Neural progenitor cell (in vitro differentiated cells): ENCODE data around the gene OGG1. TPM values are rescaled to one million over a fixed set of nuclear protein-coding genes. Genes with fewer than 3 reads are reported as not detected.

Experiments
- DNase-seq: peaks from one replicate; pipeline ENCODE4 v3.0.0-alpha.2; 2016; ENCODE audit warnings: low spot score
- H2AFZ ChIP-seq: fragments of 200-600 bp; sonication (generic); replicated peaks from 2 replicates; pipeline ENCODE4 v1.6.1; 2016; ENCODE audit warnings: antibody characterized with exemption
- H3F3A ChIP-seq: fragments of 200-600 bp; sonication (generic); 2 replicates; pipeline ENCODE4 v1.6.1; 2016; ENCODE audit warnings: antibody characterized with exemption, low read depth
- H3K27ac ChIP-seq: fragments of 200-600 bp; sonication (generic); 2 replicates; pipeline ENCODE4 v1.5.1; 2016; ENCODE audit warnings: mild to moderate bottlenecking
- H3K27me3 ChIP-seq: fragments of 200-600 bp; sonication (generic); 2 replicates; pipeline ENCODE4 v1.6.1; 2016; ENCODE audit warnings: mild to moderate bottlenecking, moderate library complexity
- H3K36me3 ChIP-seq: fragments of 200-600 bp; sonication (generic); 2 replicates; pipeline ENCODE4 v1.5.1; 2016
- H3K4me1 ChIP-seq: fragments of 200-600 bp; sonication (generic); 2 replicates; pipeline ENCODE4 v1.6.1; 2016; ENCODE audit warnings: mixed run types
- H3K4me2 ChIP-seq: fragments of 200-600 bp; sonication (generic); 2 replicates; pipeline ENCODE4 v1.6.1; 2016
- H3K4me3 ChIP-seq: fragments of 200-600 bp; sonication (generic); 2 replicates; pipeline ENCODE4 v1.5.1; 2016
- H3K79me2 ChIP-seq: fragments of 200-600 bp; sonication (generic); 2 replicates; pipeline ENCODE4 v1.6.1; 2016; ENCODE audit warnings: low read depth
- H3K9ac ChIP-seq: fragments of 200-600 bp; sonication (generic); 2 replicates; pipeline ENCODE4 v1.6.1; 2016
- H3K9me3 ChIP-seq: fragments of 200-600 bp; sonication (generic); 2 replicates; pipeline ENCODE4 v1.5.1; 2016; ENCODE audit warnings: low read depth
- H4K20me1 ChIP-seq: fragments of 200-600 bp; sonication (generic); 2 replicates; pipeline ENCODE4 v1.6.1; 2016; ENCODE audit warnings: low read depth
- H3K27ac Mint-ChIP-seq: 3 replicates; pipeline ENCODE4 v1.8.0; 2021; ENCODE audit warnings: mixed read lengths
- H3K27me3 Mint-ChIP-seq: 2 replicates; pipeline ENCODE4 v1.8.0; 2022; ENCODE audit warnings: low read depth, mild to moderate bottlenecking, inconsistent platforms, moderate library complexity, mixed read lengths; ENCODE audit not compliant: insufficient read depth
- H3K36me3 Mint-ChIP-seq: 3 replicates; pipeline ENCODE4 v1.8.0; 2021; ENCODE audit warnings: mixed read lengths
- H3K4me1 Mint-ChIP-seq: 3 replicates; pipeline ENCODE4 v1.8.0; 2021; ENCODE audit warnings: mixed read lengths
- H3K4me3 Mint-ChIP-seq: 3 replicates; pipeline ENCODE4 v1.8.0; 2021; ENCODE audit warnings: mild to moderate bottlenecking, moderate library complexity, mixed read lengths
- H3K9me3 Mint-ChIP-seq: 3 replicates; pipeline ENCODE4 v1.8.0; 2020; ENCODE audit warnings: mixed read lengths
- CTCF ChIP-seq: fragments of 200-600 bp; sonication (generic); IDR thresholded peaks from 2 replicates; pipeline ENCODE4 v1.5.1; 2017; ENCODE audit warnings: antibody characterized with exemption, mild to moderate bottlenecking
- EZH2 ChIP-seq: fragments of 200-600 bp; sonication (generic); IDR thresholded peaks from 2 replicates; pipeline ENCODE4 v1.6.1; 2017; ENCODE audit warnings: antibody characterized with exemption, mild to moderate bottlenecking, moderate library complexity
- EZH2phosphoT487 ChIP-seq: fragments of 200-600 bp; sonication (generic); IDR thresholded peaks from 2 replicates; pipeline ENCODE4 v1.6.1; 2017; ENCODE audit warnings: antibody characterized with exemption
- total RNA-seq: library from RNA; depleted of rRNA; stranded (reverse); fragments of >200 nt; gene quantifications from 2 replicates; pipeline ENCODE4 v1.2.3, GENCODE V29; 2015; ENCODE audit warnings: low replicate concordance

OGG1 gene
- total RNA-seq, 1 donor from 2014 or later = 15.8 TPM

DNA sequence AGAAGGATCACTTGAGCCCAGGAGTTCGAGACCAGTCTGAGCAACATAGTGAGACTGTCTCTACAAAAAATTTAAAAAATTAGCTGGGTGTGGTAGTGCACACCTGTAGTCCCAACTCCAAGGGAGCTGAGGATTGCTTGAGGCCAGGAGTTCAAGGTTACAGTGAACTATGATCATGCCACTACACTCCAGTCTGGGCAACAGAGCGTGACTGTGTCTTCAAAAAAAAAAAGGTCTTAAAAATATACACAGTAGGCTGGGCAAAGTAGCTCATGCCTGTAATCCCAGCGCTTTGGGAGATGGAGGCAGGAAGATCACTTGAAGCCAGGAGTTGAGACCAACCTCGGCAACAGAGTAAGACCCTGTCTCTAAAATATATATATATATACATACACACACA, 31.2 kb downstream of the OGG1 start:
- TF ChIP-seq CTCF (no peak), EZH2phosphoT487 (no peak), EZH2 (no peak)
- Histone ChIP-seq H2AFZ (no peak overlapping the region), H3K4me1 (no peaks in the 10 kb centered on the region), H3K4me2 (no peak overlapping the region), H3K9ac (no peak overlapping the region), H3K4me3 (no peak overlapping the region), H3F3A (peaks cover 4% of the 10 kb centered on the region), H3K36me3 (peaks cover 6% of the 10 kb centered on the region), H3K9me3 (no peaks in the 10 kb centered on the region), H3K27me3 (no peaks in the 10 kb centered on the region), H4K20me1 (no peaks in the 10 kb centered on the region), H3K27ac (no peak overlapping the region), H3K79me2 (no peaks in the 10 kb centered on the region)
- Mint-ChIP-seq H3K4me3 (no peak overlapping the region), H3K4me1 (no peaks in the 10 kb centered on the region), H3K27me3 (no peaks in the 10 kb centered on the region), H3K27ac (no peak overlapping the region), H3K36me3 (peaks cover 16% of the 10 kb centered on the region), H3K9me3 (no peaks in the 10 kb centered on the region)
- no peak for DNase-seq

- Histone ChIP-seq H3K9me3 (no peaks in the 10 kb centered on the region), H2AFZ (no peak overlapping the region), H3K79me2 (no peaks in the 10 kb centered on the region), H3K4me1 (no peaks in the 10 kb centered on the region), H4K20me1 (no peaks in the 10 kb centered on the region), H3K27me3 (no peaks in the 10 kb centered on the region), H3K9ac (no peak overlapping the region), H3K36me3 (peaks cover 8% of the 10 kb centered on the region), H3K4me2 (no peak overlapping the region), H3K27ac (no peak overlapping the region), H3K4me3 (no peak overlapping the region), H3F3A (peaks cover 7% of the 10 kb centered on the region)
- no peaks in the 10 kb centered on the region for H3K27me3 Mint-ChIP-seq
- DNase-seq = no peak
- H3K4me1 Mint-ChIP-seq = no peaks in the 10 kb centered on the region
- H3K36me3 Mint-ChIP-seq = peaks cover 18% of the 10 kb centered on the region
- TF ChIP-seq EZH2phosphoT487 (no peak), EZH2 (no peak), CTCF (no peak)
- H3K4me3 Mint-ChIP-seq = no peak overlapping the region
- H3K27ac Mint-ChIP-seq = no peak overlapping the region
- H3K9me3 Mint-ChIP-seq = no peaks in the 10 kb centered on the region
Measured at GRCh38 chr3:9781551-9781950, 31.8 kb downstream of the OGG1 start.

- no peak overlapping the region for H3K4me3 ChIP-seq
- peaks cover 10% of the 10 kb centered on the region for H3K36me3 ChIP-seq
- H3K4me2 ChIP-seq = no peak overlapping the region
- no peaks in the 10 kb centered on the region for H3K9me3 ChIP-seq
- H3K9me3 Mint-ChIP-seq = no peaks in the 10 kb centered on the region
- no peaks in the 10 kb centered on the region for H3K4me1 ChIP-seq
- peaks cover 7% of the 10 kb centered on the region for H3F3A ChIP-seq
- no peak overlapping the region for H3K27ac Mint-ChIP-seq
- TF ChIP-seq CTCF (no peak), EZH2phosphoT487 (no peak), EZH2 (no peak)
- H3K9ac ChIP-seq = no peak overlapping the region
- H3K27me3 Mint-ChIP-seq = no peaks in the 10 kb centered on the region
- no peaks in the 10 kb centered on the region for H4K20me1 ChIP-seq
- peaks cover 18% of the 10 kb centered on the region for H3K36me3 Mint-ChIP-seq
- no peak overlapping the region for H2AFZ ChIP-seq
- H3K4me3 Mint-ChIP-seq = no peak overlapping the region
- H3K4me1 Mint-ChIP-seq = no peaks in the 10 kb centered on the region
- no peak for DNase-seq
- H3K27ac ChIP-seq = no peak overlapping the region
- no peaks in the 10 kb centered on the region for H3K79me2 ChIP-seq
- no peaks in the 10 kb centered on the region for H3K27me3 ChIP-seq
Measured at GRCh38 chr3:9781978-9782603, 32.3 kb downstream of the OGG1 start.
